Trophoblast cell (in vitro differentiated cells and primary cell): ENCODE results near the gene GIGYF2.

ENCODE experiments used
- DNase-seq, 2 donors: peaks; one replicate each; pipeline ENCODE4 v3.0.0-alpha.2; 2016
- H2AFZ ChIP-seq: 2 replicates; pipeline ENCODE4 v1.6.1; 2013; ENCODE audit warnings: low read length, moderate library complexity, mild to moderate bottlenecking; ENCODE audit not compliant: insufficient read depth, poor library complexity
- H2AK5ac ChIP-seq: 2 replicates; pipeline ENCODE4 v1.6.1; 2013; ENCODE audit warnings: mild to moderate bottlenecking, low read length
- H2BK120ac ChIP-seq: 2 replicates; pipeline ENCODE4 v1.6.1; 2013; ENCODE audit warnings: low read length, mild to moderate bottlenecking, moderate library complexity; ENCODE audit not compliant: insufficient read depth, poor library complexity
- H2BK12ac ChIP-seq: 2 replicates; pipeline ENCODE4 v1.6.1; 2013; ENCODE audit warnings: mild to moderate bottlenecking, low read length, moderate library complexity
- H2BK5ac ChIP-seq: 2 replicates; pipeline ENCODE4 v1.6.1; 2013; ENCODE audit warnings: low read length, low read depth, moderate library complexity, mild to moderate bottlenecking; ENCODE audit not compliant: poor library complexity
- H3K14ac ChIP-seq: 2 replicates; pipeline ENCODE4 v1.6.1; 2013; ENCODE audit warnings: mild to moderate bottlenecking, low read length
- H3K18ac ChIP-seq: 2 replicates; pipeline ENCODE4 v1.6.1; 2013; ENCODE audit warnings: mild to moderate bottlenecking, low read length
- H3K23ac ChIP-seq: 2 replicates; pipeline ENCODE4 v1.6.1; 2013; ENCODE audit warnings: low read length
- H3K27ac ChIP-seq: 2 replicates; pipeline ENCODE4 v1.5.1; 2013; ENCODE audit warnings: low read depth, mild to moderate bottlenecking, inconsistent platforms, low read length, moderate library complexity
- H3K27me3 ChIP-seq: 2 replicates; pipeline ENCODE4 v1.6.1; 2013; ENCODE audit warnings: inconsistent platforms, mild to moderate bottlenecking, low read length, moderate library complexity; ENCODE audit not compliant: insufficient read depth
- H3K36me3 ChIP-seq, 2 experiments: 1 replicate in 1 of 2; 2 replicates in 1 of 2; pipeline ENCODE4 v1.6.1; 2013; ENCODE audit warnings: low read length in 2 of 2, mild to moderate bottlenecking in 2 of 2, moderate library complexity in 1 of 2; ENCODE audit not compliant: insufficient read depth in 2 of 2, control insufficient read depth in 1 of 2
- H3K4ac ChIP-seq: 2 replicates; pipeline ENCODE4 v1.6.1; 2013; ENCODE audit warnings: low read depth, mild to moderate bottlenecking, low read length, moderate library complexity
- H3K4me1 ChIP-seq, 2 experiments: 1 replicate in 1 of 2; 2 replicates in 1 of 2; pipeline ENCODE4 v1.6.1; 2013; ENCODE audit warnings: low read length in 2 of 2, mild to moderate bottlenecking in 2 of 2, moderate library complexity in 1 of 2; ENCODE audit not compliant: insufficient read depth in 2 of 2, control insufficient read depth in 1 of 2
- H3K4me2 ChIP-seq: 2 replicates; pipeline ENCODE4 v1.6.1; 2013; ENCODE audit warnings: inconsistent platforms, mild to moderate bottlenecking, low read length, moderate library complexity
- H3K4me3 ChIP-seq: 2 replicates; pipeline ENCODE4 v1.5.1; 2013; ENCODE audit warnings: mild to moderate bottlenecking, low read depth, low read length, inconsistent platforms
- H3K79me1 ChIP-seq: one replicate; pipeline ENCODE4 v1.6.1; 2013; ENCODE audit warnings: low read length
- H3K79me2 ChIP-seq: 2 replicates; pipeline ENCODE4 v1.6.1; 2013; ENCODE audit warnings: low read length, mild to moderate bottlenecking; ENCODE audit not compliant: control insufficient read depth, insufficient read depth, poor library complexity
- H3K9ac ChIP-seq: 2 replicates; pipeline ENCODE4 v1.6.1; 2013; ENCODE audit warnings: mild to moderate bottlenecking, low read length
- H3K9me3 ChIP-seq: 2 replicates; pipeline ENCODE4 v1.6.1; 2013; ENCODE audit warnings: low read depth, mild to moderate bottlenecking, control low read depth, inconsistent platforms, low read length; ENCODE audit not compliant: insufficient read depth
- H4K12ac ChIP-seq: 2 replicates; pipeline ENCODE4 v1.6.1; 2013; ENCODE audit warnings: low read depth, mild to moderate bottlenecking, low read length, moderate library complexity
- H4K8ac ChIP-seq: 2 replicates; pipeline ENCODE4 v1.6.1; 2013; ENCODE audit warnings: low read depth, mild to moderate bottlenecking, low read length, moderate library complexity
- H4K91ac ChIP-seq: one replicate; pipeline ENCODE4 v1.6.1; 2013; ENCODE audit warnings: low read depth, mild to moderate bottlenecking, low read length, moderate library complexity
- WGBS: extraction: QIAGEN DNeasy Blood & Tissue Kit; methylation state at CpG from one replicate; pipeline ENCODE4 v1.1.7; 2013; ENCODE audit warnings: missing lambda C conversion rate; ENCODE audit not compliant: insufficient read length, insufficient coverage; ENCODE audit errors: extremely low coverage; 5-methylcytosine and 5-hydroxymethylcytosine counted together

The GIGYF2 gene

DNA sequence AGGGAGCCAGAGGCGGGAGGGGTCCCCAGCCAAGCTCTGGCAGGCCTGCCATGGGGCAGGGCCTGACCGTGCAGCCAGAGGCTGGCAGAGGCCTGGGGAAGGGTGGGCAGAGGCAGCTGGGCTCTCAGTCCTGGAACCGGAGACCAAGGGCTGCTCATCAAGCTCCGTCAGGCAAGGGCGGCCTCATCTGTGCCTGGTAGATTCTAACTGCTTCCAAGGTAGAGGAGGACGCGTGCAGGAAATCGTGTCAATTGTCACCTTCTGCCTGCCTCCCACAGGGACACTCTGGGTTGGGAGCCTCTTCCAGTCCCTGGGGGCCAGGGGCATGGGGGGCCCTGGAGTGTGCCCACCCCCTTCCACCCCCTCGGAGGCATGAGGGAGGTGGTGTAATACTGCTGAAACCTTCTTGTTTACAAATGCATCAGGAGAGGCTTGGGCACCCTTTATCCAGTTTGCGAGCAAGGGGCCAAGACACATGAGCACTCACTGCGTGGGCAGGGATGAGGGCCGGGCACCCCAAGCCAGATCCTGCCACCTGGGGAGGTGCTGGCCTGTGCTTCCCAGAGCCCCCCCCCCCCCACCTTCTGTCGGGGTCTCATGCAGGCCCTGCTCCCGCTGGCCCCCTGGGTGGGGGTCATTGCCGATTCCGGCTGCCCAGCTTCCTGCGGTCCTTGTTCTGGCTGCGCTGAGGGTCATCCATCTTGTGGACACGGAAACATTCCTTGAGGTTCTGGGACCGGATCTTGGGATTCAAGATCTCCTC is 181.9 kb downstream of the GIGYF2 start:
- DNase-seq: no peak
- H3K4me2 ChIP-seq: no peak overlapping the region
- H4K12ac ChIP-seq: no peak overlapping the region
- no peak overlapping the region for H3K18ac ChIP-seq
- H2AFZ ChIP-seq: no peak overlapping the region
- no peaks in the 10 kb centered on the region for H3K9me3 ChIP-seq
- no peak overlapping the region for H2BK120ac ChIP-seq
- no peak overlapping the region for H3K23ac ChIP-seq
- H4K91ac ChIP-seq: no peak overlapping the region
- H2BK12ac ChIP-seq: no peak overlapping the region
- H3K4ac ChIP-seq: no peak overlapping the region
- no peak overlapping the region for H2AK5ac ChIP-seq
- no peak overlapping the region for H3K14ac ChIP-seq
- H3K27ac ChIP-seq: no peak overlapping the region
- no peaks in the 10 kb centered on the region for H3K79me2 ChIP-seq
- peaks cover 0 to 12% of the 10 kb centered on the region in 2 experiments for H3K4me1 ChIP-seq
- H4K8ac ChIP-seq: no peak overlapping the region
- whole genome bisulfite sequencing: no CpG with 5 or more reads among the region's 20 CpGs
- H2BK5ac ChIP-seq: no peak overlapping the region
- H3K27me3 ChIP-seq: peaks cover 17% of the 10 kb centered on the region
- no peaks in the 10 kb centered on the region for H3K79me1 ChIP-seq
- H3K36me3 ChIP-seq: peaks cover 0 to 1% of the 10 kb centered on the region in 2 experiments
- no peak overlapping the region for H3K4me3 ChIP-seq
- no peak overlapping the region for H3K9ac ChIP-seq

DNA sequence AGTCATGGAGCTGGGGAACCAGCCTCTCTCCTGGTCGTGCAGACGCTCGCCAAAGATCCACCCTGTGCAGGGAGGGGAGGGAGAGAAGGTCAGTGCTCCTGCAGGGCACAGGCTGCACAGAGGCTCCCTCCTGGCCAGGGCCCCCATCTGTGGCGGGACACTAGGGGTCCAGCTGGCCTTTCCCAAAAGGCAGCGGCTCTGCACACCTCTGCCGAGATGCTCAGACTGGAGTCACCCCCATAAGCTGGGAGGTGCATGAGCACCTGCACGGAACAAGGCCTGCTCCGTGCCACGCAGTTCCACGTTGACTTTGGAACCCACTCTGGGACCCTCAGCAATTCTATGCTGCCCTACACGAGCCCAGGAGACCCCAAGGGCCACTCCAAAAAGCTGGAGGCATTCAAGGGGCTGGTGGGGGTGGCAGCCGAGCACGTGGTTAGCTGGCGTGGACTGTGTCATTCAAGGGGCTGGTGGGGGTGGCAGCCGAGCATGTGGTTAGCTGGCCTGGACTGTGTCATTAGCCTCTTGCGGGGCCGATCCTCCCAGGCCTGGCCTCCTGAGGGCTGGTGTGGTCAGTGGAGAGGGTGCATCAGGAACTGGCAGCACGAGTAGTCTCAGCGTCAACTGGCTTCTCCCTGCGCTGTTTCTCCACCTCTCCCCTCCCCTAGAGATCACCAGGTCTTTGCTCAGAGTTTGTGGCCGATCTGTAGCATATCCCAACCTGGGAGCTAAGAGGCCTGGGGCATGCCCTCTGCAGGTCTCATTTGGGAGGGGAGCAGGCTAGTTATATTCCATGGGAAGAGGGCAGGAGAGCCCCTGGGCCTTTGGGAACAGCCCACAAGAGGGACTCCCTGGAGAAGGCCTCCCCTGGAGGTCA is 182.7 kb downstream of the GIGYF2 start:
- no peak for DNase-seq
- Histone ChIP-seq H3K79me2 (no peaks in the 10 kb centered on the region), H3K79me1 (no peaks in the 10 kb centered on the region), H2AK5ac (no peak overlapping the region), H4K12ac (no peak overlapping the region), H3K27ac (no peak overlapping the region), H3K9me3 (no peaks in the 10 kb centered on the region), H3K18ac (no peak overlapping the region), H3K4me3 (no peak overlapping the region), H3K14ac (no peak overlapping the region), H4K8ac (no peak overlapping the region), H2BK120ac (no peak overlapping the region), H2BK5ac (no peak overlapping the region), H3K36me3 (no peaks in the 10 kb centered on the region), H2AFZ (no peak overlapping the region), H3K4me1 (peaks cover 0 to 12% of the 10 kb centered on the region in 2 experiments), H3K23ac (no peak overlapping the region), H2BK12ac (no peak overlapping the region), H3K4me2 (no peak overlapping the region), H3K9ac (no peak overlapping the region), H3K27me3 (peaks cover 17% of the 10 kb centered on the region), H4K91ac (no peak overlapping the region), H3K4ac (no peak overlapping the region)
- no CpG with 5 or more reads among the region's 21 CpGs for WGBS

- no peak overlapping the region for H3K4me3 ChIP-seq
- no peak overlapping the region for H3K9ac ChIP-seq
- no CpG with 5 or more reads among the region's 17 CpGs for WGBS
- no peak overlapping the region for H2BK120ac ChIP-seq
- H3K36me3 ChIP-seq: no peaks in the 10 kb centered on the region
- H3K18ac ChIP-seq: no peak overlapping the region
- H2BK5ac ChIP-seq: no peak overlapping the region
- peak overlapping the region; percentile 16 for H4K12ac ChIP-seq
- no peaks in the 10 kb centered on the region for H3K79me2 ChIP-seq
- peaks cover 0 to 11% of the 10 kb centered on the region in 2 experiments for H3K4me1 ChIP-seq
- no peak for DNase-seq
- no peak overlapping the region for H4K8ac ChIP-seq
- H2BK12ac ChIP-seq: no peak overlapping the region
- no peak overlapping the region for H3K4ac ChIP-seq
- no peak overlapping the region for H3K27ac ChIP-seq
- H3K23ac ChIP-seq: no peak overlapping the region
- H3K9me3 ChIP-seq: no peaks in the 10 kb centered on the region
- no peak overlapping the region for H3K4me2 ChIP-seq
- H4K91ac ChIP-seq: no peak overlapping the region
- no peak overlapping the region for H2AFZ ChIP-seq
- no peaks in the 10 kb centered on the region for H3K79me1 ChIP-seq
- peaks cover 12% of the 10 kb centered on the region for H3K27me3 ChIP-seq
- H2AK5ac ChIP-seq: no peak overlapping the region
- H3K14ac ChIP-seq: no peak overlapping the region
These were observed 183.7 kb downstream of the GIGYF2 start for GRCh38 chr2:232880764-232881351.

DNA sequence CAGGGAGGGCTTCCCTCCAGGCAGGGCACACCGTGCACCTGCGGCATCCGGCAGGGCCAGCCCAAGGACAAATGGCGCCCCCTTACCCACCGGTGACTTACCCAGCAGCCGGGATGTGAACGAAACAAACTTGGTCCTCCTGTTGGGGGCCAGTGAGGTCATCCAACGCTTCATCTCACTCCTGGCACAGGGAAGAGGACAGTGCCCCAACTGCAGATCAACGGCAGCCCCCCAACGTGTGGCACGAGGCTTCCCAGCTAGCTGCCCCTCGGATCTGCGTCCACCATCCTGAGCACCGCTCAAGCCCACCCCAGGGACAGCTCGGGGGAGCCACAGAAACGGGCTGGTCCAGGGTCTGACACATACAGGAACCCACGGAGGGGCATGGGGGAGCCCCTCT is 185.0 kb downstream of the GIGYF2 start:
- Histone ChIP-seq H2AFZ (no peak overlapping the region), H3K14ac (no peak overlapping the region), H3K4me1 (peaks cover 0 to 3% of the 10 kb centered on the region in 2 experiments), H3K4ac (no peak overlapping the region), H3K4me2 (no peak overlapping the region), H2BK12ac (no peak overlapping the region), H2BK120ac (no peak overlapping the region), H4K8ac (no peak overlapping the region), H4K12ac (no peak overlapping the region), H3K79me2 (no peaks in the 10 kb centered on the region), H3K4me3 (no peak overlapping the region), H3K27ac (no peak overlapping the region), H3K79me1 (no peaks in the 10 kb centered on the region), H3K9ac (no peak overlapping the region), H3K18ac (no peak overlapping the region), H2AK5ac (no peak overlapping the region), H3K23ac (no peak overlapping the region), H4K91ac (no peak overlapping the region), H3K27me3 (peaks cover 1% of the 10 kb centered on the region), H2BK5ac (no peak overlapping the region), H3K36me3 (no peaks in the 10 kb centered on the region), H3K9me3 (peaks cover 4% of the 10 kb centered on the region)
- WGBS: no CpG with 5 or more reads among the region's 17 CpGs
- DNase-seq: no peak
